ENCODE data around the gene SEC14L1.
"Not testable (repeated sequence)": the region's sequence is repeated elsewhere in the genome, so short reads cannot be mapped to it uniquely, and the experiment has no call there.

Gene SEC14L1

GRCh38 chr17:77153999-77154586 is 13.3 kb downstream of the SEC14L1 start:
- DNase-seq (ENCODE audit: low read depth in 2 of 2): no peak

GRCh38 chr17:77155125-77155524 is 14.4 kb downstream of the SEC14L1 start:
- no peak for TF ChIP-seq CTCF (IDR thresholded peaks at IDR 0.05; ENCODE audit: low read depth, low read length)
- no peak for DNase-seq (ENCODE audit: low read depth in 2 of 2)
- H3K4me3 ChIP-seq (replicated peaks in 1 of 2; ENCODE audit: low read depth in 2 of 2, low read length in 2 of 2): no peak overlapping the region

More at GRCh38 chr17:77153999-77154586, 13.3 kb downstream of the SEC14L1 start:
- no peak overlapping the region for H3K4me3 ChIP-seq (replicated peaks in 1 of 2; ENCODE audit: low read depth in 2 of 2, low read length in 2 of 2)
- no peak for TF ChIP-seq CTCF (IDR thresholded peaks at IDR 0.05; ENCODE audit: low read depth, low read length)

GRCh38 chr17:77157766-77158165 is 17.0 kb downstream of the SEC14L1 start:
- not testable (repeated sequence) for DNase-seq (ENCODE audit: low read depth in 2 of 2); H3K4me3 ChIP-seq (replicated peaks in 1 of 2; ENCODE audit: low read depth in 2 of 2, low read length in 2 of 2)

GRCh38 chr17:77160091-77160874 is 19.5 kb downstream of the SEC14L1 start:
- H3K4me3 ChIP-seq (replicated peaks in 1 of 2; ENCODE audit: low read depth in 2 of 2, low read length in 2 of 2): no peak overlapping the region
- TF ChIP-seq CTCF (IDR thresholded peaks at IDR 0.05; ENCODE audit: low read depth, low read length): no peak
- DNase-seq (ENCODE audit: low read depth in 2 of 2): peak in 1 of 2 donors; percentile 35

GRCh38 chr17:77160875-77161530 is 20.2 kb downstream of the SEC14L1 start:
- no peak overlapping the region for H3K4me3 ChIP-seq (replicated peaks in 1 of 2; ENCODE audit: low read depth in 2 of 2, low read length in 2 of 2)
- TF ChIP-seq CTCF (IDR thresholded peaks at IDR 0.05; ENCODE audit: low read depth, low read length): no peak
- DNase-seq (ENCODE audit: low read depth in 2 of 2): no peak

- no peak for DNase-seq (ENCODE audit: low read depth in 2 of 2)
- H3K4me3 ChIP-seq (replicated peaks in 1 of 2; ENCODE audit: low read depth in 2 of 2, low read length in 2 of 2): no peak overlapping the region
- TF ChIP-seq CTCF (IDR thresholded peaks at IDR 0.05; ENCODE audit: low read depth, low read length): no peak
Observed at GRCh38 chr17:77161953-77162352, 21.2 kb downstream of the SEC14L1 start.

GRCh38 chr17:77163001-77163400 is 22.2 kb downstream of the SEC14L1 start:
- no peak for TF ChIP-seq CTCF (IDR thresholded peaks at IDR 0.05; ENCODE audit: low read depth, low read length)
- H3K4me3 ChIP-seq (replicated peaks in 1 of 2; ENCODE audit: low read depth in 2 of 2, low read length in 2 of 2): no peak overlapping the region
- DNase-seq (ENCODE audit: low read depth in 2 of 2): peak in 1 of 2 donors; percentile 63

Data from cardiac fibroblast (primary cell).